Naive thymus-derived CD8-positive, alpha-beta T cell (primary cell): ENCODE measurements around the gene SPINDOC. TPM values are rescaled to one million over a fixed set of nuclear protein-coding genes. Genes with fewer than 3 reads are reported as not detected.
"Not testable (repeated sequence)": the region's sequence is repeated elsewhere in the genome, so short reads cannot be mapped to it uniquely, and the experiment has no call there.

Experiments used
- ATAC-seq, 2 donors: fragments of 150-1000 bp; cut with Tn5 transposase in 1 of 2; sonication (Bioruptor Pico), chemical (Tn5 transposase) in 1 of 2; 1 replicate in 1 of 2; 2 replicates in 1 of 2; pipeline ENCODE4 v1.10.0; 2021; ENCODE audit warnings: mild to moderate bottlenecking in 2 of 2, moderate library complexity in 2 of 2
- POLR2A ChIA-PET: fragments of 350-600 bp; sonication (Branson Sonifier 250); formaldehyde crosslinking; loops from one replicate; lab custom pipeline; 2021; ENCODE audit warnings: antibody characterized with exemption; lab: Charles Lee
- DNase-seq, 10 donors: peaks; one replicate each; pipeline versions ENCODE4 v3.0.0 to v3.0.0-alpha.2; 2020 to 2022
- H3K27ac Mint-ChIP-seq, 10 donors: one replicate each; pipeline ENCODE4 v1.8.0; 2020 to 2022; ENCODE audit warnings: mild to moderate bottlenecking in 10 of 10, mixed read lengths in 10 of 10, moderate library complexity in 4 of 10, inconsistent platforms in 1 of 10
- H3K27me3 Mint-ChIP-seq, 5 donors: one replicate each; pipeline ENCODE4 v1.8.0; 2021 to 2022; ENCODE audit warnings: mixed read lengths in 5 of 5
- H3K36me3 Mint-ChIP-seq, 3 donors: one replicate each; pipeline ENCODE4 v1.8.0; 2020 to 2022; ENCODE audit warnings: mixed read lengths in 3 of 3, mild to moderate bottlenecking in 2 of 3, inconsistent platforms in 1 of 3
- H3K4me1 Mint-ChIP-seq, 4 donors: one replicate each; pipeline ENCODE4 v1.8.0; 2021 to 2022; ENCODE audit warnings: mixed read lengths in 4 of 4
- H3K4me3 Mint-ChIP-seq, 10 donors: one replicate each; pipeline ENCODE4 v1.8.0; 2020 to 2022; ENCODE audit warnings: mild to moderate bottlenecking in 10 of 10, mixed read lengths in 10 of 10, moderate library complexity in 6 of 10, inconsistent platforms in 1 of 10
- H3K9me3 Mint-ChIP-seq, 9 donors: one replicate each; pipeline ENCODE4 v1.8.0; 2020 to 2022; ENCODE audit warnings: mixed read lengths in 9 of 9, mild to moderate bottlenecking in 3 of 9, inconsistent platforms in 1 of 9, moderate library complexity in 1 of 9
- polyA plus RNA-seq, 3 donors: library from polyadenylated mRNA; unstranded; fragments of 300-500 nt; fragmentation: Illumina TruSeq; gene quantifications; one replicate each; pipeline ENCODE4 v1.2.3, GENCODE V29; 2021
- total RNA-seq, 8 experiments: library from RNA in 2 of 8; stranded (reverse) in 2 of 8; gene quantifications; one replicate each; pipeline ENCODE4 v1.2.3 and lab custom pipeline; 2021 to 2026

Gene SPINDOC
- total and polyA plus RNA-seq, 5 experiments from 2014 or later = 0.47 to 13.0 (median 0.66) TPM

DNA sequence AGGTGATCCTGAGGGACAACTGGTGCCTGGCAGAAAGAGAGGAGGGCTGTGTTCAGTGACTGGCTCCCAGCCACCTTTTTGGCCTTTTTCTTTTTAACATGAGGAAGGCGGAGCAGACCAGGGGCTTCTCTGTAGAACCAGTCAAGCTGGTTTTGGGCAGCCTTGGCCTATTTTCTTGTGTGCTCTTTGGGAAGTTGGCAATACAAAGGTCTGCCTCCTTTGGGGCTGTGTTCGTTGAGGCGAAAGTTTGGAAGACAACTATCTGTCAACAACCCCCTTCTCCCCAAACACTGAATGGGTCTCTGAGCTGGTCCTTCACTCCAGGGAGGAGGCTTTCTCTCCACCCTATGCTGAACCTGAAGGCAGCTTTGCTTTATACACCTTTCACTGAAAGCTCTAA, 34.1 kb downstream of the SPINDOC start:
- POLR2A ChIA-PET = interaction anchor here (0.6 kb wide), 1 partner anchor 19 kb away, joined by 4 read pairs; no protein-coding TSS in a partner anchor
- Mint-ChIP-seq H3K27me3 (no peaks in the 10 kb centered on the region), H3K4me3 (peak overlapping the region in 5 of 10 donors; percentile 18 to 45 (median 31)), H3K9me3 (no peaks in the 10 kb centered on the region), H3K27ac (peak overlapping the region; percentile 4 to 89 (median 72)), H3K36me3 (peaks cover 0 to 79% (median 0%) of the 10 kb centered on the region in 3 donors), H3K4me1 (peaks cover 43 to 88% (median 85%) of the 10 kb centered on the region in 4 donors)
- DNase-seq (no peak), ATAC-seq (no peak)

DNA sequence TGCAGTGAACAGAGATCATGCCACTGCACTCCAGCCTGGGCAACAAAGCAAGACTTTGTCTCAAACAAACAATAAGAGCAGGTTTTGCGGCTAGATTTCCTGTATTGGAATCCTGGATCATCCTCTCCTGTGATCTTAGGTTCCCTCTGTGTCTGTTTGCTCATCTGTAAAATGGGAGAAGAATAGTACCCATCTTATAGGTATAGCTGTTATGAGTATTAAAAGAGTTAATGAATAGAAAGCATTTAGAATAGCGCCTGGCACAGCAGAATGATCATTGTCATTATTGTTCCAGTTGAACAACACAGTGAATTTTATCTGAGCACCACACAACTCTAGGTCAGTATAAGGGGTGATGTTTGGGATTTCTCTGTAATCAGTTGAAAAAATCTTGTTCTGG, 36.4 kb downstream of the SPINDOC start:
- POLR2A ChIA-PET = interaction anchor here (0.6 kb wide), 1 partner anchor 11 kb away, joined by 3 read pairs; no protein-coding TSS in a partner anchor

DNA sequence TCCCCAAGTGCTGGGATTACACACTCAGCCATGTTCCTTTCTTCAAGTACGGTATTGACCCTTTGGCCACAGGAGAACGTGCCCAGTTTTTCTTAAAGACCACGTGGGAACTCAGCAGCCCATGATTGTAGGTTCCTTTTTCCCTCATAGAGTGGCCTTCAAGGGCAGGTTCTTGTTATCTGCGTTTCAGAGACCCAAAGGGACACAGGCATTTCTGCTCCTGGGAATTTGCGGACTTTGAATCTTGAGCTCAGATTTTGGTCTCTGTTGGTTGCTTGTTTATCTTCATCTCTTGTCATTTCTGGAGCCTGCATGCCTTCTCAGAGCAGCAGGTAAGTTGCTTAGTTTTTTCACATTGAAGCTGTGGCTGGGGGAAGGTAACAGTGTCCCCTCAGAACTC, 37.7 kb downstream of the SPINDOC start:
- peak overlapping the region; percentile 45 to 87 (median 71) for H3K4me3 Mint-ChIP-seq
- H3K4me1 Mint-ChIP-seq = peaks cover 34 to 79% (median 72%) of the 10 kb centered on the region in 4 donors
- DNase-seq (no peak), ATAC-seq (peak in 1 of 2 donors; percentile 8)
- H3K27me3 Mint-ChIP-seq = no peaks in the 10 kb centered on the region
- H3K27ac Mint-ChIP-seq = peak overlapping the region; percentile 42 to 95 (median 90)
- POLR2A ChIA-PET = interaction anchor here (1.2 to 2.7 kb wide), 2 partner anchors 11 to 18 kb away, joined by 6 to 14 read pairs; partner anchors contain the start of gene MARK2
- H3K36me3 Mint-ChIP-seq = peaks cover 0 to 70% (median 8%) of the 10 kb centered on the region in 3 donors
- H3K9me3 Mint-ChIP-seq = no peaks in the 10 kb centered on the region

More for the DNA sequence above, 36.4 kb downstream of the SPINDOC start:
- DNase-seq (no peak), ATAC-seq (no peak)
- H3K36me3 Mint-ChIP-seq = peaks cover 0 to 75% (median 2%) of the 10 kb centered on the region in 3 donors
- peak overlapping the region in 9 of 10 donors; percentile 56 to 95 (median 79) for H3K27ac Mint-ChIP-seq
- no peaks in the 10 kb centered on the region for H3K9me3 Mint-ChIP-seq
- peaks cover 35 to 81% (median 75%) of the 10 kb centered on the region in 4 donors for H3K4me1 Mint-ChIP-seq
- H3K27me3 Mint-ChIP-seq = no peaks in the 10 kb centered on the region
- peak overlapping the region in 6 of 10 donors; percentile 18 to 56 (median 26) for H3K4me3 Mint-ChIP-seq

DNA sequence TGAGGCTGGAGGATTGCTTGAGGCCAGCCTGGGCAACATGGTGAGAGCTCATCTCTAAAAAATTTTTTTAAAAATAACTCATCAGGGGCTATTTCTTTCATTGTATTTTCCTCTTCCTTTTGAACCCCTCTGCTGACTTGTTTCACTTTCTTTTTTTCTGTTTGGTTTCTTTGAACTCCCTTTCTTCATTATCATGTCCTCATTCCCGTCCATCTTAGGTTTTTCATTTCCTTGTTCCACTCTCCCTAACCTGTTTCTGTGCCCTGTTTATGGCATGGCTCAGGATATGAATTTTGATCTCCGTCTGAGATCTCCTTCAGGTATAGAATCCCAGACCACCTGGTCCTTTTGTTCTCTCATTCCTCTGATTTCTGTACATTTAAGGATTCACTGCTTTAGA, 38.1 kb downstream of the SPINDOC start:
- H3K36me3 Mint-ChIP-seq = peaks cover 0 to 66% (median 8%) of the 10 kb centered on the region in 3 donors
- no peaks in the 10 kb centered on the region for H3K9me3 Mint-ChIP-seq
- H3K4me1 Mint-ChIP-seq = peaks cover 34 to 80% (median 72%) of the 10 kb centered on the region in 4 donors
- H3K27ac Mint-ChIP-seq = peak overlapping the region; percentile 42 to 95 (median 90)
- H3K4me3 Mint-ChIP-seq = peak overlapping the region; percentile 45 to 87 (median 71)
- peak; percentile 34 to 39 for ATAC-seq
- peak in 2 of 10 donors; percentile 15 to 25 for DNase-seq
- no peaks in the 10 kb centered on the region for H3K27me3 Mint-ChIP-seq
- POLR2A ChIA-PET = interaction anchor here (1.2 to 2.7 kb wide), 2 partner anchors 12 to 18 kb away, joined by 6 to 14 read pairs; partner anchors contain the start of gene MARK2

DNA sequence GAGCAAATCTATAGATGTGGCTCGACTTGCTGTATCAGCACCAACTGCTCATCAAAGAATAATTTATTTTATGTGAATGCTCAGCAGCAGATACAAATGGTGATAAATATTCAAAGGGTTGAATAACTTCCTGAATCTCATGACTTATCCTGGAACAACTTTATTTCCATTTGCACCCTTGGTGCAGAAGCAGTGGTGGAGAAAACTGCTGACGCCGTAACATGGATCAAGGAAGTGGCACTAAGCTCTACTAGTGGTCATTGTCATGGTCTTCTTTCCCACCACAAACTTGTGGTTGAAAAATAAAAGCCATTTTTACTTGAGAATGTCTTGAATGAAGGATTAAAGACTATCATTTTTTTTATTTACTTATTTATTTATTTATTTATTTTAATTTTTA, 40.2 kb downstream of the SPINDOC start:
- Mint-ChIP-seq H3K9me3 (no peaks in the 10 kb centered on the region), H3K27ac (peak overlapping the region in 3 of 10 donors; percentile 14 to 95 (median 61)), H3K36me3 (peaks cover 0 to 57% (median 8%) of the 10 kb centered on the region in 3 donors), H3K27me3 (no peaks in the 10 kb centered on the region), H3K4me3 (no peak overlapping the region), H3K4me1 (peaks cover 23 to 76% (median 66%) of the 10 kb centered on the region in 4 donors)
- POLR2A ChIA-PET = interaction anchor here (1.2 kb wide), 1 partner anchor 35 kb away, joined by 3 read pairs; no protein-coding TSS in a partner anchor
- DNase-seq (no peak), ATAC-seq (no peak)

DNA sequence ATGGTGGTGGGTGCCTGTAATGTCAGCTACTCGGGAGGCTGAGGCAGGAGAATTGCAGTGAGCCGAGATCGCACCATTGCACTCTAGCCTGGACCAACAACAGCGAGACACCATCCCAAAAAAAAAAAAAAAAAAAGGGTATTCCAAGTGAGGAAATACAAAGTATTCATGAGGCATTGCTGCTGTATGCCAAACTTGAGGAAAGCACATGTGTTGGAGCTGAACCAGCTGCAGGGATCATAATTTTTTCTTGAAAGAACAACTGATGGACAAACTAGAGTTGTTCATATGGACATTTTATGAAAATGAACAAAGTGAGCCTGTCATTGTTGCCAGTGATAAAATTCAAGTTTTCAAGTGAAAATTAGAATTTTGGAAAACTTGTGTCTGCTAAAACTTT, 41.4 kb downstream of the SPINDOC start:
- no peaks in the 10 kb centered on the region for H3K9me3 Mint-ChIP-seq
- no peaks in the 10 kb centered on the region for H3K27me3 Mint-ChIP-seq
- peak overlapping the region in 9 of 10 donors; percentile 32 to 84 (median 62) for H3K27ac Mint-ChIP-seq
- POLR2A ChIA-PET = interaction anchor here (0.7 to 2.2 kb wide), 2 partner anchors 9 to 17 kb away, joined by 3 to 5 read pairs; partner anchors contain the start of gene MARK2
- DNase-seq (no peak), ATAC-seq (no peak)
- peak overlapping the region in 2 of 10 donors; percentile 22 to 71 for H3K4me3 Mint-ChIP-seq
- peaks cover 19 to 77% (median 59%) of the 10 kb centered on the region in 4 donors for H3K4me1 Mint-ChIP-seq
- peaks cover 0 to 50% (median 8%) of the 10 kb centered on the region in 3 donors for H3K36me3 Mint-ChIP-seq

DNA sequence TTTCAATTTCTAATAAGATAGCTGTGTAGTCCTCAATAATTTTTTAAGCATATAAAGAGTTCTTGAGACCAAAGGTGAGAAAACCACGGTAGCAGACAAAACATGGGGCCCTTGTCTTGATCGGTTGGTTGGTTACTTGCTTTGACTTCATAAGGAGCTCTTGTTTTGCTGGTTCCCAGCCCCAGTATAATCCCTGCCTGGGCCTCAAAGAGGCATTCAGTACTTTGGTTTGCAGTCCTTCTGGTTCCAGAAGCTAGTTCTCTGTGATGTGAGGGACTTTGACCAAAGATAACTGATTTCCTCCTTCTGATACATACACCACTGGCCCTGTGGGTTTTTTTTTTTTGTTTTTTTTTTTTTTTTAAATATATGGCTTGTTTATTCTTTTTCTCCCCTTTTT, 42.7 kb downstream of the SPINDOC start:
- POLR2A ChIA-PET = interaction anchor here (0.7 to 2.2 kb wide), 6 partner anchors 9 to 18 kb away, joined by 4 to 8 read pairs (median 5); partner anchors contain the start of gene MARK2
- DNase-seq = no peak
- H3K27me3 Mint-ChIP-seq = no peaks in the 10 kb centered on the region
- peaks cover 0 to 51% (median 8%) of the 10 kb centered on the region in 3 donors for H3K36me3 Mint-ChIP-seq
- H3K4me1 Mint-ChIP-seq = peaks cover 17 to 76% (median 49%) of the 10 kb centered on the region in 4 donors
- no peaks in the 10 kb centered on the region for H3K9me3 Mint-ChIP-seq
- peak overlapping the region in 4 of 10 donors; percentile 12 to 64 (median 26) for H3K4me3 Mint-ChIP-seq
- H3K27ac Mint-ChIP-seq = peak overlapping the region in 7 of 10 donors; percentile 43 to 82 (median 56)
- peak; percentile 23 to 61 for ATAC-seq

DNA sequence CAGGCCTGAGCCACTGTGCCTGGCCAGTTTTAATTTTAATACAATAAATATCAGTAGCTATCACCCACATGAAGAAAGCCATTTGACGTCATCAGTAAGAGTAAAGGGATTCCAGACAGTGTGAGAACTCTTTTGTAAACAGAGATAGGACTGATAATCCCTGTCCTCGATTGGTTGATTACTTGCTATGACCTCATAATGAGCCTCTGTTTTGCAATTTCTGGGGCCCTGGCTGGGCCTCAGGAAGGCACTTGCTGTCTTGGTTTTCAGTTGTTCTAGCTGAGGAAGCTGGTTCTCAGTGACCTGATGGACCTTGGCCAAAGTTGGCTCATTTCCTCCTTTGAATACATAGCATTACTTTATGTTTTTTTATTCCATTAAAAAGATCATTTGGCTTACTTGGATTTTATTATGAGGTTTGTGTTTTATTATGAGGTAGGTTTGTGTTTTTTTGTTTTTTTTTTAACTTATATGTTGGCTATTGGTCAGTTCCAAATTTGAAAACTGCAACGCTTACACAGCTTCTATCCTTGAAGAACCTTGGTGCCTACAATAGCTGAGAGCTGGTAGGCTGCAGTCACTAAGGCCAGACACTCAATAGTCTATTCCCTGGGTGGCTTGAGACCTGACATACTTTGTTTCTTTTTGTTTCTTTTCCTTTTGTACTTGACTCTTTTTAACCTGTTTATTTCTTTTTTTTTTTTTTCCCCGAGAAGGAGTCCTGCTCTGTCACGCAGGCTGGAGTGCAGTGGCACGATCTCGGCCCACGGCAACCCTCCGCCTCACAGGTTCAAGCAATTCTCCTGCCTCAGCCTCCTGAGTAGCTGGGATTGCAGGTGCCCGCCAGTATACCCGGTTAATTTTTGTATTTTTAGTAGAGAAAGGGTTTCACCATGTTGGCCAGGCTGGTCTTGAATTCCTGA, 45.6 kb downstream of the SPINDOC start:
- POLR2A ChIA-PET = interaction anchor here (0.6 to 0.9 kb wide), 2 partner anchors 59 to 114 kb away, joined by 3 to 4 read pairs; no protein-coding TSS in a partner anchor

DNA sequence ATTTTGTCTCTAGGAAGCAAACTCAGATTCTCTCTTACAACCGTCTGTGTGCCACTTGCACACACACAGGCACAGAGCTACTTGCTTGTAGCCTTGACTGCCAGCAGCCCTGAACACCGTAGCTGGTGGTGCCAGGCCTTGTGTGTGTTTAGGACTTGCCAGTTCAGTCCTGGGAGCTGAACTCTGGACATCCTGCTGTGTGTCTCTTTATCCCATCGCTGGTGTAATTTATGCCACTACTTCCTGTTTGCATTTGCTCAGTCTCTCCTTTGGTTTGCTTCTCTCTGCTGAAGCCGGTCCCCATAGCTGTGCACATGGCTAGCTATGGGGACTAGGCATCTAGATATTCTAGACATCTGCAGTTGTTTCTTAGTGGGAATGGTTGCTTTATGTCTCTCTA, 49.7 kb downstream of the SPINDOC start:
- POLR2A ChIA-PET = interaction anchor here (1.0 to 2.5 kb wide), 3 partner anchors 24 to 29 kb away, joined by 3 to 14 read pairs (median 3); partner anchors contain the start of gene MARK2
- Mint-ChIP-seq H3K9me3 (no peaks in the 10 kb centered on the region), H3K4me3 (peak overlapping the region in 9 of 10 donors; percentile 1 to 67 (median 28)), H3K27me3 (no peaks in the 10 kb centered on the region), H3K36me3 (peaks cover 0 to 29% (median 0%) of the 10 kb centered on the region in 3 donors), H3K4me1 (peaks cover 26 to 74% (median 52%) of the 10 kb centered on the region in 4 donors), H3K27ac (peak overlapping the region; percentile 30 to 96 (median 86))
- ATAC-seq (peak; percentile 47 to 53), DNase-seq (peak in 2 of 10 donors; percentile 10 to 26)

More for the DNA sequence above, 45.6 kb downstream of the SPINDOC start:
- Mint-ChIP-seq H3K36me3 (peaks cover 0 to 42% (median 8%) of the 10 kb centered on the region in 3 donors), H3K9me3 (no peaks in the 10 kb centered on the region), H3K27me3 (no peaks in the 10 kb centered on the region), H3K4me3 (no peak overlapping the region), H3K27ac (peak overlapping the region in 8 of 10 donors; percentile 9 to 75 (median 46)), H3K4me1 (peaks cover 12 to 68% (median 41%) of the 10 kb centered on the region in 4 donors)
- DNase-seq (no peak), ATAC-seq (no peak)

DNA sequence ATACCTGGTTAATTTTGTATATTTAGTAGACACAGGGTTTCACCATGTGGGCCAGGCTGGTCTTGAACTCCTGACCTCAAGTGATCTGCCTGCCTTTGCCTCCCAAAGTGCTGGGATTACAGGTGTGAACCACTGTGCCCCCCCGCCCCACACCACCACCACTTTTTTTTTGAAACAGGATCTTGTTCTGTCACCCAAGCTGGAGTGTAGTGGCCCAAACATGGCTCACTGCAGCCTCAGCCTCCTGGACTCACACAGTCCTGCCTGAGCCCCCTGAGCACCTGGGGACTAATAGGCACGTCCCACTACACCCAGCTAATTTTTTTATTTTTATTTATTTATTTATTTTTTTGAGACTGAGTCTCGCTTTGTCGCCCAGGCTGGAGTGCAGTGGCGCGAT, 50.4 kb downstream of the SPINDOC start:
- H3K4me3 Mint-ChIP-seq = peak overlapping the region in 4 of 10 donors; percentile 22 to 67 (median 43)

DNA sequence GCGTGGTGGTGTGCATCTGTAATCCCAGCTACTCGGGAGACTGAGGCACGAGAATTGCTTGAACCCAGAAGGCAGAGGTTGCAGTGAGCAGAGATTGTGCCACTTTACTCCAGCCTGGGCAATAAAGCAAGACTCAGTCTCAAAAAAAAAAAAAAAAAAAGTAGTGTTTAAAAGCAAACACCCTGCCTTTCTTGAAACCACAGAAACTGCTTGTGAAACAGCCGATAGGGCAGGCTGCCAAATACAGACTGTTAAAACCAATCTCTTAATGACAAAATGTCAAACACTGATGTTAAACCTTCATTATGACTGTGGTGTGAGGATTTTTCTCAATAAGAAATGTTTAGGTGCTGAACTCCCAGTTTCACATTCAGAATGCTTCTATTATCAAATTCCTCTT, 53.0 kb downstream of the SPINDOC start:
- POLR2A ChIA-PET = interaction anchor here (1.0 to 2.5 kb wide), 4 partner anchors 21 to 98 kb away, joined by 3 to 9 read pairs (median 5); partner anchors contain the start of genes MARK2 and ZFTA
- Mint-ChIP-seq H3K9me3 (no peaks in the 10 kb centered on the region), H3K27ac (peak overlapping the region; percentile 44 to 90 (median 85)), H3K27me3 (no peaks in the 10 kb centered on the region), H3K36me3 (peaks cover 0 to 15% (median 0%) of the 10 kb centered on the region in 3 donors), H3K4me3 (peak overlapping the region; percentile 50 to 82 (median 71)), H3K4me1 (peaks cover 44 to 81% (median 79%) of the 10 kb centered on the region in 4 donors)
- DNase-seq = peak; percentile 46 to 90 (median 72)
- peak; percentile 67 to 75 for ATAC-seq

More for the DNA sequence above, 50.4 kb downstream of the SPINDOC start:
- ATAC-seq, H3K27me3 Mint-ChIP-seq, H3K9me3 Mint-ChIP-seq, DNase-seq: not testable (repeated sequence)
- Mint-ChIP-seq H3K27ac (peak overlapping the region in 8 of 10 donors; percentile 22 to 88 (median 74)), H3K4me1 (peaks cover 29 to 74% (median 58%) of the 10 kb centered on the region in 4 donors), H3K36me3 (peaks cover 0 to 29% (median 0%) of the 10 kb centered on the region in 3 donors)
- POLR2A ChIA-PET = interaction anchor here (0.6 to 2.5 kb wide), 5 partner anchors 9 to 82 kb away, joined by 3 to 14 read pairs (median 3); partner anchors contain the start of gene MARK2
